CD4-positive, alpha-beta T cell (primary cell): Measurements from ENCODE around the gene ANXA10. TPM values are rescaled to one million over a fixed set of nuclear protein-coding genes. Genes with fewer than 3 reads are reported as not detected.

Source experiments
- ATAC-seq: fragments of 200-7000 bp; cut with Tn5 transposase; one replicate; pipeline ENCODE4 v1.10.0; 2022; ENCODE audit warnings: mild to moderate bottlenecking; ENCODE audit not compliant: poor library complexity
- CTCF ChIA-PET: fragments of 350-600 bp; sonication (Branson Sonifier 250); formaldehyde crosslinking; loops from one replicate; lab custom pipeline; 2021; ENCODE audit warnings: antibody characterized with exemption, inconsistent platforms; lab: Charles Lee
- POLR2A ChIA-PET: fragments of 350-600 bp; sonication (Branson Sonifier 250); formaldehyde crosslinking; loops from one replicate; lab custom pipeline; 2021; ENCODE audit warnings: antibody characterized with exemption, inconsistent platforms; lab: Charles Lee
- DNase-seq, 14 experiments: peaks; one replicate each; pipeline ENCODE4 v3.0.0-alpha.2; 2013 to 2020; ENCODE audit warnings: mixed read lengths in 2 of 14
- H3K27ac ChIP-seq, 2 donors: one replicate each; pipeline versions ENCODE4 v1.5.1 to v1.7.0; 2013; ENCODE audit warnings: low read length in 2 of 2, low read depth in 1 of 2, mild to moderate bottlenecking in 1 of 2
- H3K27me3 ChIP-seq, 2 experiments: 1 replicate in 1 of 2; 2 replicates in 1 of 2; pipeline versions ENCODE4 v1.6.1 to v1.7.0; 2013; ENCODE audit warnings: low read length in 2 of 2, control low read depth in 1 of 2, mild to moderate bottlenecking in 1 of 2, moderate library complexity in 1 of 2; ENCODE audit not compliant: insufficient read depth in 2 of 2, control insufficient read depth in 1 of 2
- H3K36me3 ChIP-seq: one replicate; pipeline ENCODE4 v1.6.1; 2013; ENCODE audit warnings: low read length, control low read depth; ENCODE audit not compliant: insufficient read depth
- H3K4me1 ChIP-seq: one replicate; pipeline ENCODE4 v1.6.1; 2013; ENCODE audit warnings: low read length, control low read depth; ENCODE audit not compliant: insufficient read depth
- H3K4me3 ChIP-seq: one replicate; pipeline ENCODE4 v1.5.1; 2013; ENCODE audit warnings: mild to moderate bottlenecking, low read length, moderate library complexity
- H3K9me3 ChIP-seq, 2 experiments: 1 replicate in 1 of 2; 2 replicates in 1 of 2; pipeline versions ENCODE4 v1.6.1 to v1.7.0; 2013; ENCODE audit warnings: low read length in 2 of 2, mild to moderate bottlenecking in 2 of 2, control low read depth in 1 of 2, moderate library complexity in 1 of 2; ENCODE audit not compliant: control insufficient read depth in 1 of 2, insufficient read depth in 1 of 2
- H3K27ac Mint-ChIP-seq: one replicate; pipeline ENCODE4 v1.8.0; 2020; ENCODE audit warnings: mixed read lengths
- H3K27me3 Mint-ChIP-seq: one replicate; pipeline ENCODE4 v1.8.0; 2021; ENCODE audit warnings: mixed read lengths
- H3K36me3 Mint-ChIP-seq: one replicate; pipeline ENCODE4 v1.8.0; 2021; ENCODE audit warnings: low read depth, mixed read lengths
- H3K4me1 Mint-ChIP-seq: one replicate; pipeline ENCODE4 v1.8.0; 2021; ENCODE audit warnings: low read depth, mixed read lengths
- H3K4me3 Mint-ChIP-seq: one replicate; pipeline ENCODE4 v1.8.0; 2020; ENCODE audit warnings: mild to moderate bottlenecking, mixed read lengths
- H3K9me3 Mint-ChIP-seq: one replicate; pipeline ENCODE4 v1.8.0; 2020; ENCODE audit warnings: mixed read lengths
- intact Hi-C, 2 experiments: fragments of 100-400 bp; cut with DNase I in 1 of 2; cut with micrococcal nuclease in 1 of 2; formaldehyde crosslinking; loops; one replicate each; pipeline versions ENCODE4 v1.15.1 to v1.9.0; 2023 to 2025; cut with DNase I, micrococcal nuclease
- total RNA-seq, 174 experiments: library from RNA in 2 of 174; stranded (reverse) in 2 of 174; gene quantifications; one replicate each; pipeline ENCODE4 v1.2.3 and lab custom pipeline; 2021 to 2026
- TF ChIP-seq, protein P1 (sequence below): fragments of 200-600 bp; IDR thresholded peaks from one replicate; pipeline ENCODE4 v1.8.0; 2022; ENCODE audit warnings: antibody characterized with exemption, mild to moderate bottlenecking

The ANXA10 gene
- total RNA-seq, 2 experiments from 2014 or later = not detected

GRCh38 chr4:168120811-168121210, 28.5 kb downstream of the ANXA10 start:
- H3K4me1 Mint-ChIP-seq = no peaks in the 10 kb centered on the region
- H3K27ac ChIP-seq = no peak overlapping the region
- no peak for ATAC-seq
- no peaks in the 10 kb centered on the region for H3K36me3 Mint-ChIP-seq
- intact Hi-C loops = no loop called here
- no peak for DNase-seq
- ChIA-PET POLR2A (no interaction called here), CTCF (no interaction called here)
- TF ChIP-seq, protein P1, sequence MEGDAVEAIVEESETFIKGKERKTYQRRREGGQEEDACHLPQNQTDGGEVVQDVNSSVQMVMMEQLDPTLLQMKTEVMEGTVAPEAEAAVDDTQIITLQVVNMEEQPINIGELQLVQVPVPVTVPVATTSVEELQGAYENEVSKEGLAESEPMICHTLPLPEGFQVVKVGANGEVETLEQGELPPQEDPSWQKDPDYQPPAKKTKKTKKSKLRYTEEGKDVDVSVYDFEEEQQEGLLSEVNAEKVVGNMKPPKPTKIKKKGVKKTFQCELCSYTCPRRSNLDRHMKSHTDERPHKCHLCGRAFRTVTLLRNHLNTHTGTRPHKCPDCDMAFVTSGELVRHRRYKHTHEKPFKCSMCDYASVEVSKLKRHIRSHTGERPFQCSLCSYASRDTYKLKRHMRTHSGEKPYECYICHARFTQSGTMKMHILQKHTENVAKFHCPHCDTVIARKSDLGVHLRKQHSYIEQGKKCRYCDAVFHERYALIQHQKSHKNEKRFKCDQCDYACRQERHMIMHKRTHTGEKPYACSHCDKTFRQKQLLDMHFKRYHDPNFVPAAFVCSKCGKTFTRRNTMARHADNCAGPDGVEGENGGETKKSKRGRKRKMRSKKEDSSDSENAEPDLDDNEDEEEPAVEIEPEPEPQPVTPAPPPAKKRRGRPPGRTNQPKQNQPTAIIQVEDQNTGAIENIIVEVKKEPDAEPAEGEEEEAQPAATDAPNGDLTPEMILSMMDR = no peak
- H3K36me3 ChIP-seq = no peaks in the 10 kb centered on the region
- H3K9me3 ChIP-seq = peaks cover 0 to 3% of the 10 kb centered on the region in 2 experiments
- H3K27ac Mint-ChIP-seq = no peak overlapping the region
- no peaks in the 10 kb centered on the region for H3K27me3 ChIP-seq
- H3K4me3 Mint-ChIP-seq = no peak overlapping the region
- no peak overlapping the region for H3K4me3 ChIP-seq
- H3K27me3 Mint-ChIP-seq = no peaks in the 10 kb centered on the region
- no peaks in the 10 kb centered on the region for H3K4me1 ChIP-seq
- H3K9me3 Mint-ChIP-seq = no peaks in the 10 kb centered on the region

- TF ChIP-seq, protein P1 = no peak
- ATAC-seq (no peak), DNase-seq (no peak)
- H3K36me3 Mint-ChIP-seq = no peaks in the 10 kb centered on the region
- Histone ChIP-seq H3K4me1 (no peaks in the 10 kb centered on the region), H3K9me3 (peaks cover 0 to 3% of the 10 kb centered on the region in 2 experiments), H3K27me3 (no peaks in the 10 kb centered on the region), H3K36me3 (no peaks in the 10 kb centered on the region), H3K4me3 (no peak overlapping the region), H3K27ac (no peak overlapping the region)
- no peak overlapping the region for H3K4me3 Mint-ChIP-seq
- no peaks in the 10 kb centered on the region for H3K9me3 Mint-ChIP-seq
- CTCF ChIA-PET = no interaction called here
- H3K27ac Mint-ChIP-seq = no peak overlapping the region
- POLR2A ChIA-PET = no interaction called here
- intact Hi-C loops = no loop called here
- no peaks in the 10 kb centered on the region for H3K4me1 Mint-ChIP-seq
- H3K27me3 Mint-ChIP-seq = peaks cover 5% of the 10 kb centered on the region
Observed at GRCh38 chr4:168124008-168124641, 31.8 kb downstream of the ANXA10 start.

DNA sequence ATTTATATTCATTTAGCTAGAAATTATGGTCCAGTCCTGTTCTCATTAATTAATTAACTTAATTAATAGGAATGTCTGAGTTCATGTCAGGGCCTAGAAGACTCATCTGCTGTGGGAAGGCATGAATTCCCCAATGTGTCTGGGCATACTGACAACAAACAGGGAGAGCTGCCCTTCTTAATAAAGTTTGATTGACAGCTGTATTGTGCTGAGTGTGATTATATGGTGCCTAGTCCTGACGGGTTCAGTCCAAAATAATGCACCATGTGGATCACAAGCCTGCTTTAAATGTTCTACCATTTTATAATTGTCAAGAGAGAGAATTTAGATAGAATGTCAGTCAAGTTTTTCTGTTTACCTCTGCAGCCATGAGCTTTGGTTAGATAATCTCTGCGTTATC, 34.6 kb downstream of the ANXA10 start:
- intact Hi-C loops = no loop called here
- Mint-ChIP-seq H3K36me3 (no peaks in the 10 kb centered on the region), H3K4me3 (no peak overlapping the region), H3K9me3 (no peaks in the 10 kb centered on the region), H3K4me1 (no peaks in the 10 kb centered on the region), H3K27ac (no peak overlapping the region), H3K27me3 (peaks cover 6% of the 10 kb centered on the region)
- TF ChIP-seq, protein P1 = no peak
- H3K9me3 ChIP-seq = peaks cover 0 to 1% of the 10 kb centered on the region in 2 experiments
- no peak overlapping the region for H3K27ac ChIP-seq
- H3K27me3 ChIP-seq = no peaks in the 10 kb centered on the region
- CTCF ChIA-PET = no interaction called here
- POLR2A ChIA-PET = no interaction called here
- H3K4me1 ChIP-seq = no peaks in the 10 kb centered on the region
- H3K36me3 ChIP-seq = no peaks in the 10 kb centered on the region
- ATAC-seq (no peak), DNase-seq (no peak)
- no peak overlapping the region for H3K4me3 ChIP-seq
